Measurements from ENCODE around the gene EIF5A. TPM values are rescaled to one million over a fixed set of nuclear protein-coding genes. Genes with fewer than 3 reads are reported as not detected.

EIF5A gene
- total RNA-seq, 1 donor from 2014 or later, result 433 TPM

GRCh38 chr17:7312432-7313087, 5.1 kb downstream of the EIF5A start:
- no peak for DNase-seq (ENCODE audit: extremely low read depth, low read depth, low spot score)

GRCh38 chr17:7313088-7313889, 5.9 kb downstream of the EIF5A start:
- DNase-seq (ENCODE audit: extremely low read depth, low read depth, low spot score), result no peak

DNA sequence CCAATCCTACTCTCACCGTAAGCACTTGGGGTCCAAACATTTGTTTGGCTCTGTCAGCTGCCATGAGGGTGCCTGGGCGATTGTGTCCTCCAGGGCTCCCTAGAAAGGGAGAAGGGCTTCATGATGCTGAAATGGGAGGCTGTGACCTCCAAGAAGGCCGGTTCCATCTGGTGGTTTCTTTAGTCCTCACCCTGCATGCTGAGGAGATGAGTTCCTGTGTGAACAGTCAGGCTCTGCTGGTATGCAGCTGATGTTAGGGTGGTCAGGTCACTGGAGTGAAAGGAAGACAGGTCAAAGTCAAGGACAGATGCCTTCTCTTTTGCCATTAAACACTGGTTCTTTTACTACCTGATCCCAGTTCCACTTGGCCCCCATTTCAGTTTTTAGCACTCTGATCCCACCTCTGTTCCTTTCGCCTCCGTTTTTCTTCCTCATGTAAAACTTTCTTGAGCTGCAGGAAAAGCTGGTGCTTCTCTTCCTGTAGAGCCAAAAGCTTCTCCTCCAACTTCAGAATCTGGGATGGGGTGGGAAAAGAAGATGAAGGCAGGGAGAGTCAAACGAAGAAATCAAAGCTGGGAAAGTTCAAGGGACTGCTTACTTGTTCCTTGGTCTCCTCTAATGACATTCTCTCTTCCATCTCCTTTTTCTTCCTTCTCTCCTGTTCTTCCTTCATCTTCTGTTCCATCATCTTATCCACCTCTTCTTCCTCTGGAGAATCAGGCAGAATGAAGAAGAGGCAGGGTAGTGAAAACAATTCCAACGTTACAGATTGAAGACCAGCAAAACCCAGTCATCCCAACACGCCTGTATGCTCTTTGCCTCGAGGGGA, 6.7 kb downstream of the EIF5A start:
- DNase-seq (ENCODE audit: extremely low read depth, low read depth, low spot score), result no peak

DNA sequence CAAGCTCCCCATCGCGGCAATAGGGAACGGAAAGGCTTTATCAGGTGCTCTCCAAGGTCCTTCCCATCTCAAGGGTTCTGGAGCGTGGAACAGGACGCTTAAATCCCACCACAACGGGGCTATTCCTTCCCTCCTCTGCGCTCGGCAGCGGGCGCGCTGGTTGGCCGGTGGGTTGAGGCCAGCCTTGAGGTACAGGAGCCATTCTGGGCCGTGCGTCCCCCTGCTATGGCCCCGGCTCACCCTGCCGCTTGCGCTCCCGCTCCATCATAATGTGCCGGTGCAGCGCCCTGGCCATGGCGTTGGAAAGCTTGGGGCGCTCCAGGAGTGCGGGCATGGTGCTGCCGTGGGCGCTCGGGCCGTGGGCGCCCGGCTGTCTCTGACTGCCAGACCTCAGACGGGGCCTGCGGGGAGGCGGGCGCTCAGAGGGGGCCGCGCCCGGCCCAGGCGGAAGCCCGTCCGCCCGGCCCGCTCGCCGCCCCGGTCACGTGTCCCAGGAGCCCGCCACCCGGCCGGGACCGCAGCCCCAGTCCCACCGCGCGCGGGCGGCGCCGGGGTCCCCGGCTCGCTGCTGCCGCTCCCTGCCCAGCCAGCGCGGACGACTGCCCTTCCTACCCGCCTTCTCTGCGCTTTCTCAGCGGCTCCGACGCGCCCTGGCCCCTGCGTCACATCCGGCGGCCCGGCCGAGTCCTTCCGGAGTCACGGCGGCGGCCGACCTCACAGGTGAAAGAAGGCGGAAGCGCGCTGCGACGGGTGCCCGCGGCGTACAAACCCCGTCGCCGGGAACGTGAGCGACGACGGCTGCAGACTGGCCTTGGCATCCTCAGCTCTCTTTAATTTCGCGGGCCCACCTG, 7.5 kb downstream of the EIF5A start, which contains the start of gene GPS2:
Gene GPS2, minus strand, starts transcription at position 642 of the 851 bp plus-strand sequence. Its CDS starts 308 bp downstream, at position 334.
- DNase-seq (ENCODE audit: extremely low read depth, low read depth, low spot score), result no peak

- DNase-seq (ENCODE audit: extremely low read depth, low read depth, low spot score), result no peak
These were observed 8.3 kb downstream of the EIF5A start for GRCh38 chr17:7315570-7316235.

DNA sequence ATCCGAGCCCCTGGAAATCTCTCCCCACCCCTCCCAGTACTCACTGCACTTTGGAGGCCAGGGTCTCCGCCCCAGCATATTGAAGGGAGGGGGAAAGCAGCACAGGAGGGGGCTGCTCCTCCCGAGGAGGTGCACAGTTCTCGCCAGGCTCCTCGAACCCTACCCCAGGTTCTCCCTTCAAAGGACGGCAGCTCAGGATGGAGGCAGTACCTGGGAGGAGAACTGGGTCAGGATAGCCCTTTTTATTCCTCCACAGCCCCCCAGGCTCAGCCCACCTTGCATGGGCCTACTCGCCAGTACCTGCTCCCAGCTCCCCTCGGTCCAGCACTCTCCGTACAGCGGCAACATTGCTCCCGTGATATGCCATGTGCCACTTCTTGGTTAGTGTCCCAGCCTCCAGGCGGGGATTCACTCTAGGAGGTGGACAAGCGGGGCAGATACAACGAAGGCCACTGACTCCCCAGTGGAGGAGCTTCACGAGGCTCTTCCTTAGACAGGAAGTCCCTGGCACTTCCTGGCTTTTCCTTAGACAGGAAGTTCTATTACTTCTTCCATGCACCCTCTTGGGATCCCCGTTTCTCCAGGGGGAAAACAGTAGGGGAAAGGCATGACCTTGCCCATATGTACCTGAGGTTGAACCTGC, 9.9 kb downstream of the EIF5A start:
- no peak for DNase-seq (ENCODE audit: extremely low read depth, low read depth, low spot score)

- DNase-seq (ENCODE audit: extremely low read depth, low read depth, low spot score), result no peak
These were observed 10.9 kb downstream of the EIF5A start for GRCh38 chr17:7318121-7318860.

- no peak for DNase-seq (ENCODE audit: extremely low read depth, low read depth, low spot score)
These were observed 14.0 kb downstream of the EIF5A start for GRCh38 chr17:7321466-7321865.

- no peak for DNase-seq (ENCODE audit: extremely low read depth, low read depth, low spot score)
These were observed 15.2 kb downstream of the EIF5A start for GRCh38 chr17:7322520-7323194.

DNA sequence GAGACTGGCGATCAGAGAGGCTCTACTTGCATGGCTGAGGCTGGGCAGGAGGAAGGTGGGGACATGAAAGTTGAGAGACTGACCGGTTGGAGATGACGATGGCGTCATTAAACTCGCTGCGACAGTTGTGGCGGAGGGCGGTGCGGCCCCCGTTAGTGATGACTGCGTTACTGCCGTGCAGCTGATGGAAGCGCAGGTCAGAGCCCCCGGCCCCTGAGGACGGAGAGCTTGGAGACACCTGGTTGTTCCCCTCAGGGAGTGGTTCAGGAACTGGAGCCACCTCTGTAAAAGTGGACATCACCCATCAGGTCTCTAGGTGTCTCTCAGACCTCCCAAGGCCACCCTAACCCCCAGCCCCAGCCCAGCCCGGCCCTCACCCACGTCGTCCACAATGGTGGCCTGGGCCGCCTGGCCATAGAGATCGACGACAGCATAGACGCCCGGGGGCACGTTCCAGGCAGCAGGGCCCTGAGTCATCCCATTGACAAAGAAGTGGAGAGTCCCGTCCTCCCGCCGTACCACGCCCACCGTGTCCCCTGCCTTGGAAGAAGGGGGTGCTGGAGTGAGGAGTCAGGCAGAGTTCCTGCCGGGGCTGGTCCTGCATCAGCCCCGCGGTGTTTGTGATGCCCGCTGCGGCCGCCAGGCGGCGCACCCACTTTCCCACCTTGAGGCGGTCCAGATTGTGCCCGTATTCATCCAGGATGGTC, 16.5 kb downstream of the EIF5A start:
- no peak for DNase-seq (ENCODE audit: extremely low read depth, low read depth, low spot score)

DNA sequence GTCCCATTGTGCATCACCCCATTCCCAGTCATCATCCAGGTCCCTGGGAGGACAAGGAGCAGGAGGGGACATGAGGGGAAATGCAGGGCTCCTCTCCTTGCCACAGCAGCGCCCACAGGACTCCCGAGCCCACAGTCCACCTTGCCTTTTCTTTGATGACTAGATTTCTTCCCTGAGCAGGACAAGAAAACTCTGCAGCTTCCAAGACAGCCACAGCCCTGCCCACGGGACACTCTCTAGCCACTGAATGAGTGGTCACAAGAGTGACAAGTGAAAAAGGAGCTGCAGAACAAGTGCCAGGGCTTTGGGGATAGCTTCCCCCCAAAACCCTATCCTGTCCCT, 17.0 kb downstream of the EIF5A start:
- DNase-seq (ENCODE audit: extremely low read depth, low read depth, low spot score), result no peak

- no peak for DNase-seq (ENCODE audit: extremely low read depth, low read depth, low spot score)
These were observed 17.7 kb downstream of the EIF5A start for GRCh38 chr17:7325031-7325528.

- no peak for DNase-seq (ENCODE audit: extremely low read depth, low read depth, low spot score)
These were observed 18.8 kb downstream of the EIF5A start for GRCh38 chr17:7326186-7326585.

- DNase-seq (ENCODE audit: extremely low read depth, low read depth, low spot score), result no peak
These were observed 19.6 kb downstream of the EIF5A start for GRCh38 chr17:7327056-7327455.

GRCh38 chr17:7327501-7327900, 20.1 kb downstream of the EIF5A start:
- no peak for DNase-seq (ENCODE audit: extremely low read depth, low read depth, low spot score)

- DNase-seq (ENCODE audit: extremely low read depth, low read depth, low spot score), result no peak
These were observed 20.6 kb downstream of the EIF5A start for GRCh38 chr17:7328009-7328408.

- no peak for DNase-seq (ENCODE audit: extremely low read depth, low read depth, low spot score)
These were observed 21.5 kb downstream of the EIF5A start, which contains the start of gene NEURL4 for GRCh38 chr17:7328840-7329373. NEURL4 (minus strand) TSS chr17:7329335; CDS start chr17:7329312, 23 bp downstream.
